Measurements from ENCODE around the gene RAET1L.
"Not testable (repeated sequence)": the region's sequence is repeated elsewhere in the genome, so short reads cannot be mapped to it uniquely, and the experiment has no call there.

DNA sequence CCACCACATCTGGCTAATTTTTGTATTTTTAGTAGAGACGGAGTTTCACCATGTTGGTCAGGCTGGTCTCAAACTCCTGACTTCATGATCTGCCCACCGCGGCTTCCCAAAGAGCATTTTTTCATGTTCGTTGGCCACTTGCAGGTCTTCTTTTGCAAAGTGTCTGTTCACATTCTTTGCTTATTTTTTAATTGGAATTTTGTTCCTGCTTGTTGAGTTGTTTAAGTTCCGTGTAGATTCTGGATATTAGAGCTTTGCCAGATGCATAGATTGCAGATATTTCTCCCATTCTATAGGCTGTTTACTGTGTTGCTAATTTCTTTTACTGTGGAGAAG, 8.2 kb downstream of the RAET1L start:
- TF ChIP-seq, protein P1, sequence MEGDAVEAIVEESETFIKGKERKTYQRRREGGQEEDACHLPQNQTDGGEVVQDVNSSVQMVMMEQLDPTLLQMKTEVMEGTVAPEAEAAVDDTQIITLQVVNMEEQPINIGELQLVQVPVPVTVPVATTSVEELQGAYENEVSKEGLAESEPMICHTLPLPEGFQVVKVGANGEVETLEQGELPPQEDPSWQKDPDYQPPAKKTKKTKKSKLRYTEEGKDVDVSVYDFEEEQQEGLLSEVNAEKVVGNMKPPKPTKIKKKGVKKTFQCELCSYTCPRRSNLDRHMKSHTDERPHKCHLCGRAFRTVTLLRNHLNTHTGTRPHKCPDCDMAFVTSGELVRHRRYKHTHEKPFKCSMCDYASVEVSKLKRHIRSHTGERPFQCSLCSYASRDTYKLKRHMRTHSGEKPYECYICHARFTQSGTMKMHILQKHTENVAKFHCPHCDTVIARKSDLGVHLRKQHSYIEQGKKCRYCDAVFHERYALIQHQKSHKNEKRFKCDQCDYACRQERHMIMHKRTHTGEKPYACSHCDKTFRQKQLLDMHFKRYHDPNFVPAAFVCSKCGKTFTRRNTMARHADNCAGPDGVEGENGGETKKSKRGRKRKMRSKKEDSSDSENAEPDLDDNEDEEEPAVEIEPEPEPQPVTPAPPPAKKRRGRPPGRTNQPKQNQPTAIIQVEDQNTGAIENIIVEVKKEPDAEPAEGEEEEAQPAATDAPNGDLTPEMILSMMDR (IDR thresholded peaks at IDR 0.05) = not testable (repeated sequence)
- not testable (repeated sequence) for TF ChIP-seq POLR2A (IDR thresholded peaks at IDR 0.05)

Measured in lower leg skin (tissue), 3 donors.